ENCODE data around the gene DENND6B. TPM values are rescaled to one million over a fixed set of nuclear protein-coding genes. Genes with fewer than 3 reads are reported as not detected.

DENND6B gene
- total RNA-seq, 4 donors from 2014 or later: 2.9 to 15.5 (median 8.0) TPM

DNA sequence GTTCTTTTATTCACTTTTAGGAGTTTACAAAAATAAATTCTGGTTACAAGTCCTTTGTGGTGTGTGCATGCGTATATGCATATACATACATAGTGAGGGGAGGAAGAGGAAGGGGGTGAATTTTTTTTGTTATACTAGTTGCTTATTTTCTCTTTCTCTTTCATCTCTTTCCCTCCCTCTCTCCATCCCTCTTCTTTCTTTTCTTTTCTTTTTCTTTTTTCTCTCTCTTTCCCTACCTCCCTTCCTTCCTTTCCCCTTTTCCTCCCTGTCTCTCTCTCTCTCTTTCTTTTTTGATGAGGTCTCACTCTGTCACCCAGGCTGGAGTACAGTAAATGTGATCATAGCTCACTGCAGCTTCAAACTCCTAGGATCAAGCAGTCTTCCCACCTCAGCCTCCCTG lies 30.4 kb upstream of the DENND6B start:
- no peak for TF ChIP-seq POLR2A (IDR thresholded peaks at IDR 0.05)
- TF ChIP-seq, protein P1, sequence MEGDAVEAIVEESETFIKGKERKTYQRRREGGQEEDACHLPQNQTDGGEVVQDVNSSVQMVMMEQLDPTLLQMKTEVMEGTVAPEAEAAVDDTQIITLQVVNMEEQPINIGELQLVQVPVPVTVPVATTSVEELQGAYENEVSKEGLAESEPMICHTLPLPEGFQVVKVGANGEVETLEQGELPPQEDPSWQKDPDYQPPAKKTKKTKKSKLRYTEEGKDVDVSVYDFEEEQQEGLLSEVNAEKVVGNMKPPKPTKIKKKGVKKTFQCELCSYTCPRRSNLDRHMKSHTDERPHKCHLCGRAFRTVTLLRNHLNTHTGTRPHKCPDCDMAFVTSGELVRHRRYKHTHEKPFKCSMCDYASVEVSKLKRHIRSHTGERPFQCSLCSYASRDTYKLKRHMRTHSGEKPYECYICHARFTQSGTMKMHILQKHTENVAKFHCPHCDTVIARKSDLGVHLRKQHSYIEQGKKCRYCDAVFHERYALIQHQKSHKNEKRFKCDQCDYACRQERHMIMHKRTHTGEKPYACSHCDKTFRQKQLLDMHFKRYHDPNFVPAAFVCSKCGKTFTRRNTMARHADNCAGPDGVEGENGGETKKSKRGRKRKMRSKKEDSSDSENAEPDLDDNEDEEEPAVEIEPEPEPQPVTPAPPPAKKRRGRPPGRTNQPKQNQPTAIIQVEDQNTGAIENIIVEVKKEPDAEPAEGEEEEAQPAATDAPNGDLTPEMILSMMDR (IDR thresholded peaks at IDR 0.05): no peak

DNA sequence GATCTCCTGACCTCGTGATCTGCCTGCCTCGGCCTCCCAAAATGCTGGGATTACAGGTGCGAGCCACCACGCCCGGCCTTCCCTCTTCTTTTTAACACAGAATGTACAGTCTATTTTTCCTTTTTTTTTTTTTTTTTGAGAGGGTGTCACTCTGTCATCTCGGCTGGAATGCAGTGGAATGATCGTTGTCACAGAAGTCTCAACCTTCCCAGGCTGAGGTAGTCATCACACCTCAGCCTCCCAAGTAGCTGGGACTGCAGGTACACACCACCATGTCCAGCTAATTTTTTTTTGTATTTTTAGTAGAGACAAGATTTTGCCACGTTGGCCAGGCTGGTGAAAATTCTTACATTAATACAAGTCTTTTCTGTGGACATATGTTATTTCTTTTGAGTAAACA lies 29.4 kb upstream of the DENND6B start:
- Histone ChIP-seq H3K4me3 (no peak overlapping the region), H3K27ac (no peak overlapping the region), H3K4me1 (no peaks in the 10 kb centered on the region), H3K36me3 (no peaks in the 10 kb centered on the region), H3K27me3 (no peaks in the 10 kb centered on the region), H3K9me3 (no peaks in the 10 kb centered on the region)
- no peak for DNase-seq
- intact Hi-C loops (cut with DNase I; ENCODE audit: low total_unique reads): no loop called here
- TF ChIP-seq POLR2A (IDR thresholded peaks at IDR 0.05): no peak
- TF ChIP-seq, protein P1 (IDR thresholded peaks at IDR 0.05): no peak

More for the DNA sequence above, 30.4 kb upstream of the DENND6B start:
- no peaks in the 10 kb centered on the region for H3K9me3 ChIP-seq
- no peak overlapping the region for H3K4me3 ChIP-seq
- no peaks in the 10 kb centered on the region for H3K27me3 ChIP-seq
- H3K36me3 ChIP-seq: no peaks in the 10 kb centered on the region
- DNase-seq: no peak
- no peak overlapping the region for H3K27ac ChIP-seq
- intact Hi-C loops (cut with DNase I; ENCODE audit: low total_unique reads): no loop called here
- no peaks in the 10 kb centered on the region for H3K4me1 ChIP-seq

DNA sequence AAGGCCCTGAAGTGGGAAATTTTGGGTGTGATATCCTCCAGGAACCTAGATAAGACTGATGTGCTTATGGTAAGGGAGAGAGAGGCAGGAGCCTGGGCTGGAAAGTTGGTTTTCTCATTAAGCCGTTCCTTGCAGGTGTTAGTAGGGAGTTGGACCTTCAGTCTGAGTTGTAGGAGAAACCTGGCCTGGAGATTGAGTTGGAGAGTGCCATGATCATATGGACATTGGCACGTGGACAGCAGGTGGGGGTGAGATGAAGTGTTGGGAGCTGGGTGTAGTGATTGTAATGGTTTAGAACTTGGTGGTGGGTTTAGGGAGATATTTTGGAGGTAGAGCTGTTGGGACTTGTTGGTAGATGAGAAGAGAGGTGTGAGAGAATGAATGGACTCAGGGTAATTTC lies 21.2 kb upstream of the DENND6B start:
- Histone ChIP-seq H3K36me3 (no peaks in the 10 kb centered on the region), H3K27me3 (no peaks in the 10 kb centered on the region), H3K4me1 (no peaks in the 10 kb centered on the region), H3K27ac (no peak overlapping the region), H3K9me3 (no peaks in the 10 kb centered on the region), H3K4me3 (no peak overlapping the region)
- DNase-seq: no peak
- intact Hi-C loops (cut with DNase I; ENCODE audit: low total_unique reads): no loop called here
- TF ChIP-seq, protein P1 (IDR thresholded peaks at IDR 0.05): no peak
- TF ChIP-seq POLR2A (IDR thresholded peaks at IDR 0.05): no peak

DNA sequence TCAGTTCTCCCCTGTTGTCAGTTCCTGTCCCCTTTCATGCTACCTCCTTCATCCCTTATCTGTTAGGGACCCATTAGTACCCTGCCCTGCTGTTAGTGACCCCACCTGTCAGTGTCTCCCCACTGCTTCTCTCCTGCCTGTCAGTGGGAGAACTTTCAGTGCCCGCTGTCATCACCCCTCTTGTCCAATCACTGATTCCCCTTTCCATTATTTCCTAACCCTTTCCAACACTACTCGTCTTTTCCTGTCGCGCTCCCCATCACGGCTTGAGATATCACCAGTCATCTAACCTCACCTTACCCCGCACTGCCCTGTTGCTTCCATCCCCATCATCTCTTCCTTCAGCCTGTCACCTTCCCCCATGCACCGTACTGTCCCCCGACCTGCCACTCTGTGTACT lies 20.3 kb upstream of the DENND6B start:
- TF ChIP-seq, protein P1 (IDR thresholded peaks at IDR 0.05): no peak
- TF ChIP-seq POLR2A (IDR thresholded peaks at IDR 0.05): no peak
- DNase-seq: no peak
- Histone ChIP-seq H3K9me3 (no peaks in the 10 kb centered on the region), H3K36me3 (no peaks in the 10 kb centered on the region), H3K4me1 (no peaks in the 10 kb centered on the region), H3K27ac (no peak overlapping the region), H3K27me3 (no peaks in the 10 kb centered on the region), H3K4me3 (no peak overlapping the region)
- intact Hi-C loops (cut with DNase I; ENCODE audit: low total_unique reads): no loop called here

DNA sequence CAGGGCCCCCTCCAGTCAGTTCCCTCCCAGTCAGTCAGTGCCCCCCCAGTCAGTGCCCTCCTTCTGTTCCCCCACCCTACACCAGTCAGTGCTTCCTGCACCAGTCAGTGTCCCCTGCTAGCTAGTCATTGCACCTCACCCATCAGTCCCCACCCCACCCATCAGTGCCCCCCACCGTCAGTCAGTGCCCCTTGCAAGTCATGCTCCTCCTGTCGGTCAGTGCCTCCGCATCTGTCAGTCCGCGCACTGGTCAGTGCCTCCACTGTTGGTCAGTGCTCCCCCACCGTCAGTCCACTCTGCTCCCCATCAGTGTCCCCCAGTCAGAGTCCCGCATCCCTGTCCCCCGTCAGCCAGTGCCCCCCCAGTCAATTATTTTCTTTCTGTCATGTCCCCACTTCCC lies 19.7 kb upstream of the DENND6B start:
- intact Hi-C loops (cut with DNase I; ENCODE audit: low total_unique reads): no loop called here
- Histone ChIP-seq H3K4me1 (no peaks in the 10 kb centered on the region), H3K4me3 (no peak overlapping the region), H3K27ac (no peak overlapping the region), H3K27me3 (no peaks in the 10 kb centered on the region), H3K9me3 (no peaks in the 10 kb centered on the region), H3K36me3 (no peaks in the 10 kb centered on the region)
- no peak for TF ChIP-seq POLR2A (IDR thresholded peaks at IDR 0.05)
- TF ChIP-seq, protein P1 (IDR thresholded peaks at IDR 0.05): no peak
- no peak for DNase-seq
